Stimulated activated CD8-positive, alpha-beta memory T cell treated with anti-CD3 and anti-CD28 coated beads, Interleukin-12 subunit alpha, Interleukin-12 subunit beta, amount 100 ng/mL, for 1 hour (primary cell): ENCODE data around the gene MED13.
"Not testable (repeated sequence)": the region's sequence is repeated elsewhere in the genome, so short reads cannot be mapped to it uniquely, and the experiment has no call there.

Source experiments
- DNase-seq: peaks from one replicate; pipeline ENCODE4 v3.0.0-alpha.2; 2020; ENCODE audit warnings: low read depth

Gene MED13

DNA sequence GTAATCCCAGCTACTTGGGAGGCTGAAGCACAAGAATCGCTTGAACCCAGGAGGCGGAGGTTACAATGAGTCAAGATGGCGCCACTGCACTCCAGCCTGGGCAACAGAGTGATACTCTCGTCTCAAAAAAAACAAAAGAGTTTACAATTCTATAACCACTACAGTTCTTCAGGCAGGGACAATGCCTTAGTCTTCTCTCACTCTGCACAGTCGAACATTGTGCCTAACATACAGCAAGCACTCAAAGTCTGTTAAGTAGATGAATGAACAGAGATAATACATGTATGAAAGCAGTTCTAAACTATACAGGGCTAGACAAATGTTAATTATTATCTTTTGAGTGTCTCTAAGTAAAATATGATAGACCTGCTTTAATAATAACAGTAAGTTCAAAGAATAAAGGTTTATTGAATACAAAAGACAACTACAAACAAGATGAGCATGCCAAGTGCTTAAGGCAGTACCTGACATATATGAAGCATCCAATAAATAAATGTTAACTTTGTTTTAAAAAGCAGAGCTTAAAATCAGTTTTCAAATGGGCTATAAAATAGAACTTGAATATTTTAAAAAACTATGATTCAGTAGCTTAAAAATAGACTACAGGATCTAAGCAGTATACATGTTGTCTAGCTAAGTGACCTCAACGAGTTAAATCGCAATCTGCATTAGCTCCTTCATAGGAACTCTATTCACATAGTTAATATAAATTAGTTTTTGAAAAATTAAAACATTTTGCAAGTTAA lies 156.6 kb downstream of the MED13 start:
- no peak for DNase-seq

DNA sequence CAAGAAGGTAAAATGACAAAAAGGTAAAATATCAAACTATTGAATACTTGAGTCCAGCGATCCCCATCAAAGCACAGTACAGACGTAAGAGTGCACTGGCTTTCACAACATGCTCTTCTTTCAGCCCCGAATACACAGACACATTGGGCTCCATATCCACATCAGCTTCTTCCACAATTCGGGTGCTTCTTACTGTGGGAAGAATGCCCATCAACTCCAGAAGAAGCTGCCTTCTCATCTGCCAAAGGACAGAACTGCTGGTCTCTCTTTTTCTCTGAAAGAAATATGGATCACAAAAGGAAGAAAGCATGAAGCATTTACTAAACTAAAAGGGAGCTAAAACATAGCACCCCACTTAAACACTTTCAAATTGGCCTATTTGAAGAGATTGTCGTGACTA lies 157.7 kb downstream of the MED13 start:
- DNase-seq = no peak

DNA sequence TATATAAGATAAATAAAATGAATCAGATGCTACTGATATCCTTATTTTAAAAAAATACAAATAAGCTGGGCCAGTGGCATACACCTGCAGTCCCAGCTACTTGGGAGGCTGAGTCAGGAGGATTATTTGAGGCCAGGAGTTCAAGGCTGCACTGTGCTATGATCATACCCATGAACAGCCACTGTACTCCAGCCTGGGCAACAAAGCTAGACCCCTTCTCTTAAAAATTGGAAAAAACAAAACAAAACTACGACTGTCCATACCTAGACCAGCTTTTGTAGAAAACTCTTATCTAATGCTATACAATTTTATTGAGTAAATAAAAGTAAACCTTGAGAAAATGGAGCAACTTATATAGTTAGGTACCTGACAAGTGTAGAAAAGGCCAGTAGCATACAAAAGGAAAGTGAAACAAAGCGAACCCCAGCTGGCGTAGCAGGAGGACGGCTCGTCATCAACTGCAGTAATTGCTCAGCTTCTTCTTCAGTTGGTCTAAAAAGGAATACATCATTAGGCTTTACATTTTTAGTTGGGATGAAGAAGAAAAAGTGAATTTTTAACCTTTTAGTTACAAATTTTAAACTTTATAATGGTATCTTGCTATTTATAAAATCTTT lies 160.9 kb downstream of the MED13 start:
- DNase-seq = no peak

DNA sequence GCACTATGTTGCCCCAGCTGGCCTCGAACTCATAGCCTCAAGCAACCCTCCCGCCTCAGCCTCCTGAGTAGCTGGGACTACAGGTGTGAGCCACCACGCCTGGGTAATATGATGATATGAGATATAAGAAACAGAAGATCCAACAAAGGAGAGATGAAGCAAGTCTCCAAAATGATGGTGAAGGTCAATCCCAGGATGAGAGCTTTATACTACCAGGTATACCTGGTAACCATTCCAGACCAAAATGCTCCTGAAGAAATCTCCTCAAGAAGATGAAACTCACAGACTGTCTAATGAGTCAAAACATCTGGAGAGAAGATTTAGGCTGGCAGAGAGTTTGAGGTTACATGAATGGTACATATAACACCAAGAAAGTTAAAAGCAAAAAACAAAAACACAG lies 161.8 kb downstream of the MED13 start:
- no peak for DNase-seq

DNA sequence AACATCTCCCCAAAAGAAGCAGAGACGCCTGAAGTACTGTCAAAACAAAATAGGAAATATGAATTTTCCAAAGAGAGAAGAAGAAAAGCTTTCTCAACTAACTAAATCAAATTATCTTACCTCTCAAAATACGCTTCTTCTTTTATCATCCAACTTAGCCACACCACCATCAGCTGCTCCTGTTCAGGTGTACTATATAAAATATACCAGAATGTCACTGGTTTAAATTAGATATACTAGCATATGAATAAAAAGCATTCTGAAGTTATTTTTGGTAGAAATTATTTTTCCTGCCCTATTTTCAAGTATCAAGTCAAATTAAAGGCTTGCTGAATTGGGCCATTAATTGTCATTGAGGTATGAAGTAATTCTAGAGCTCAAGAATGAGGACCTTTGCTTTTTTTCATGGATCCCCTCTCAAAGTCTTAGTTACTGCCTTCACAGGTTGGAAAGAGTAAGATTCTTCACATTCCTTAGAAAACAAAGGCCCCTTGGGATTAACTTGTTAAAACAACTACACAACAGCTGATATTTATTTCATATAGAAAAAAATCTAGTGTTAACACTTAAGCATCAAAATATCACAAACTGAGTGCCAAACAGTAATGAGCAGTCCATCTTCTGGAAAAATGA lies 167.4 kb downstream of the MED13 start:
- DNase-seq = no peak

DNA sequence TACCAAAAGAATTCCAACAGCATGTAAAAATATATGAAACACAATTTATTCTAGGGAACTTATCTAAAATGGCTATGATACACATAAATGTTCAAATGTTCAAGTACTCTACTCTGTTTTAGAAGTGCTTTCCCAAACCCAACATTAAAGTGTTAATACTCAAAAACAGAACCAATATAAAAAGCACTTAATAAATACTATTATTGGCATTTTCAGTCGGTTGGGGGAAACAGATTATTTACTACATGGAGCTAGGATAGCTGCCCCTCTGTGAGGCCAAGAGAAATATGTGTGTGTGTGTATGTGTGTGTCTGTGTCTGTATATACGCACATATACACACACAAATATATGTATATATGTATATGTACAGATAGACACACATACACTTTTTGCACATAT lies 169.7 kb downstream of the MED13 start:
- no peak for DNase-seq

DNA sequence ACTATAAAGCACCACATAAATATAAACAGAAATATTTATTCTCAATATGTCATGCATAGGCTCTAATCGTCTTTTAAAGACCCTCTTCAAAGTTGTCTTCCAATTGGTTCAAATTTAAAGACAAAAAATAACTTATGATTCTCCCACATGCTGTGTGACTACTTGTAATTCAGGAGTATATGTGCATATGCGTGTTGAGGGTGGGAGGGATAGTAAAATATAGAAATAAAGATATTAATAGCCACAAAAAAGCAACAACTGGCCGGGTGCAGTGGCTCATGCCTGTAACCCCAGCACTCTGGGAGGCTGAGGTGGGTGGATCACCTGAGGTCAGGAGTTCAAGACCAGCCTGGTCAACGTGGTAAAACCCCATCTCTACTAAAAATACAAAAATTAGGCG lies 170.8 kb downstream of the MED13 start:
- not testable (repeated sequence) for DNase-seq
